ENCODE data around the gene RHOJ. TPM values are rescaled to one million over a fixed set of nuclear protein-coding genes. Genes with fewer than 3 reads are reported as not detected.

The RHOJ gene
- total and polyA plus RNA-seq, 2 of the 4 experiments (the other 2 are of a cell fraction) = 9.5 to 33.9 TPM

- no peak overlapping the region for H3K14ac ChIP-seq (replicated peaks; ENCODE audit: low read depth, low read length)
- DNase-seq (no peak), ATAC-seq (ENCODE audit: low read depth) (no peak)
- no peak overlapping the region for H3K4me2 ChIP-seq (ENCODE audit: low read depth, low read length)
- no peak for TF ChIP-seq CTCF (conservative IDR thresholded peaks at IDR 0.05; ENCODE audit: low read depth, low read length)
- no peak for TF ChIP-seq RAD21 (IDR thresholded peaks at IDR 0.05; ENCODE audit: low read length)
- TF ChIP-seq NFE2L2 (IDR thresholded peaks at IDR 0.05; ENCODE audit: low read depth, low read length) = no peak
- TF ChIP-seq POLR2A (IDR thresholded peaks at IDR 0.05; ENCODE audit: low read depth, low read length) = no peak
- TF ChIP-seq RCOR1 (IDR thresholded peaks at IDR 0.05; ENCODE audit: insufficient replicate concordance, low read length) = no peak
- no peak for TF ChIP-seq CHD1 (IDR thresholded peaks at IDR 0.05; ENCODE audit: low read depth, low read length)
- no peak for TF ChIP-seq MXI1 (IDR thresholded peaks at IDR 0.05; ENCODE audit: borderline replicate concordance, low read depth, low read length)
- TF ChIP-seq MAFK (IDR thresholded peaks at IDR 0.05; ENCODE audit: low read depth, low read length) = no peak
- TF ChIP-seq BHLHE40 (IDR thresholded peaks at IDR 0.05; ENCODE audit: low read depth, low read length) = no peak
- TF ChIP-seq MAZ (IDR thresholded peaks at IDR 0.05; ENCODE audit: borderline replicate concordance, low read depth, low read length) = no peak
- no peak for TF ChIP-seq RFX5 (IDR thresholded peaks at IDR 0.05; ENCODE audit: low read depth, low read length)
- TF ChIP-seq ELK1 (IDR thresholded peaks at IDR 0.05; ENCODE audit: borderline replicate concordance, low read depth, low read length) = no peak
- TF ChIP-seq USF2 (IDR thresholded peaks at IDR 0.05; ENCODE audit: low read depth, low read length) = no peak
- no peak overlapping the region for H3K23ac ChIP-seq (ENCODE audit: low read depth, low read length)
- no peak overlapping the region for H2AK5ac ChIP-seq (ENCODE audit: low read depth, low read length)
- dilution Hi-C loops (cut with HindIII; ENCODE audit: low sequenced_read_pairs, unreplicated experiment) (no loop called here), in situ Hi-C loops (cut with MboI; ENCODE audit: low sequenced_read_pairs) (no loop called here), intact Hi-C loops (cut with micrococcal nuclease) (no loop called here)
- no peaks in the 10 kb centered on the region for H3K79me1 ChIP-seq (ENCODE audit: low read depth in 1 of 2, low read length in 2 of 2)
- H3K56ac ChIP-seq (ENCODE audit: extremely low read depth, insufficient read depth, low read length) = no peak overlapping the region
- no peaks in the 10 kb centered on the region for H3K9me3 ChIP-seq (ENCODE audit: control insufficient read depth, insufficient read depth, low read length)
- H2AFZ ChIP-seq (replicated peaks; ENCODE audit: low read length, poor library complexity) = no peak overlapping the region
- WGBS, 2 experiments (ENCODE audit: extremely low coverage in 2 of 2, insufficient read length in 1 of 2) = no CpG with 5 or more reads among the region's 2 CpGs
- no TSS peak for BruUV-seq (replicated peaks)
- no peak overlapping the region for H2BK15ac ChIP-seq (ENCODE audit: low read depth, low read length)
- ChIA-PET POLR2A (ENCODE audit: unreplicated experiment) (no interaction called here), CTCF (no interaction called here)
- H4K5ac ChIP-seq (ENCODE audit: low read depth, low read length) = no peak overlapping the region
- no peak overlapping the region for H3K9ac ChIP-seq (ENCODE audit: low read depth, low read length)
- peak overlapping the region; percentile 42 for H2AK9ac ChIP-seq (replicated peaks; ENCODE audit: low read depth, low read length, poor library complexity)
- no peaks in the 10 kb centered on the region for H3K36me3 ChIP-seq (ENCODE audit: control insufficient read depth, insufficient read depth, low read length)
- no peak overlapping the region for H2BK120ac ChIP-seq (ENCODE audit: low read depth, low read length)
- no peak overlapping the region for H4K91ac ChIP-seq (ENCODE audit: insufficient read depth, low read depth, low read length)
- H3K27ac ChIP-seq (ENCODE audit: insufficient read depth, low read length) = no peak overlapping the region
- H4K8ac ChIP-seq (ENCODE audit: low read depth in 2 of 2, low read length in 2 of 2) = no peak overlapping the region
- no peaks in the 10 kb centered on the region for H3K9me1 ChIP-seq (ENCODE audit: insufficient read depth, low read length)
- H2BK20ac ChIP-seq (ENCODE audit: low read depth, low read length) = no peak overlapping the region
- H3K18ac ChIP-seq (ENCODE audit: low read depth, low read length) = no peak overlapping the region
- H2BK5ac ChIP-seq (ENCODE audit: low read depth, low read length, poor library complexity, severe bottlenecking) = no peak overlapping the region
- H4K20me1 ChIP-seq (ENCODE audit: insufficient read depth, low read length) = no peaks in the 10 kb centered on the region
- H3K4ac ChIP-seq (ENCODE audit: low read depth, low read length) = no peak overlapping the region
- no peaks in the 10 kb centered on the region for H3K27me3 ChIP-seq (ENCODE audit: control insufficient read depth, insufficient read depth, low read length)
- no peak overlapping the region for H3K4me3 ChIP-seq (ENCODE audit: insufficient read depth, low read depth, low read length)
- no peaks in the 10 kb centered on the region for H3K4me1 ChIP-seq (ENCODE audit: control insufficient read depth, insufficient read depth, low read length)
Observed at GRCh38 chr14:63157195-63157594, 47.0 kb upstream of the RHOJ start.

Measured in IMR-90 (cell line).